ENCODE measurements around the gene ELK3. TPM values are rescaled to one million over a fixed set of nuclear protein-coding genes. Genes with fewer than 3 reads are reported as not detected.

ELK3 gene
- total RNA-seq, 1 experiment from 2014 or later: 0.45 TPM

GRCh38 chr12:96183734-96184370 is 10.3 kb upstream of the ELK3 start:
- no peak overlapping the region for H3K4me3 ChIP-seq (ENCODE audit: low read depth, low read length)
- H3K36me3 Mint-ChIP-seq (ENCODE audit: insufficient read depth, unreplicated experiment): no peaks in the 10 kb centered on the region
- H3K4me3 Mint-ChIP-seq (ENCODE audit: unreplicated experiment): no peak overlapping the region
- H3K9me3 ChIP-seq: no peaks in the 10 kb centered on the region
- H3K27me3 ChIP-seq (replicated peaks; ENCODE audit: control insufficient read depth, insufficient read depth, low read length): no peaks in the 10 kb centered on the region; the same call in 1 of the 2 replicates
- ChIA-PET POLR2A (no interaction called here), CTCF (no interaction called here)
- no peaks in the 10 kb centered on the region for H3K9me3 Mint-ChIP-seq (ENCODE audit: unreplicated experiment)
- H3K4me1 Mint-ChIP-seq (ENCODE audit: low read depth, unreplicated experiment): no peaks in the 10 kb centered on the region
- peaks cover 20% of the 10 kb centered on the region for H3K27me3 Mint-ChIP-seq (ENCODE audit: insufficient read depth, unreplicated experiment)
- intact Hi-C loops (cut with micrococcal nuclease; ENCODE audit: unreplicated experiment): no loop called here
- BruUV-seq (replicated peaks): no TSS peak
- no peaks in the 10 kb centered on the region for H3K4me1 ChIP-seq
- H3K36me3 ChIP-seq (ENCODE audit: control insufficient read depth, insufficient read depth, low read length): no peaks in the 10 kb centered on the region
- no peak overlapping the region for H3K27ac Mint-ChIP-seq (ENCODE audit: unreplicated experiment)
- DNase-seq: no peak
- TF ChIP-seq, protein P1, sequence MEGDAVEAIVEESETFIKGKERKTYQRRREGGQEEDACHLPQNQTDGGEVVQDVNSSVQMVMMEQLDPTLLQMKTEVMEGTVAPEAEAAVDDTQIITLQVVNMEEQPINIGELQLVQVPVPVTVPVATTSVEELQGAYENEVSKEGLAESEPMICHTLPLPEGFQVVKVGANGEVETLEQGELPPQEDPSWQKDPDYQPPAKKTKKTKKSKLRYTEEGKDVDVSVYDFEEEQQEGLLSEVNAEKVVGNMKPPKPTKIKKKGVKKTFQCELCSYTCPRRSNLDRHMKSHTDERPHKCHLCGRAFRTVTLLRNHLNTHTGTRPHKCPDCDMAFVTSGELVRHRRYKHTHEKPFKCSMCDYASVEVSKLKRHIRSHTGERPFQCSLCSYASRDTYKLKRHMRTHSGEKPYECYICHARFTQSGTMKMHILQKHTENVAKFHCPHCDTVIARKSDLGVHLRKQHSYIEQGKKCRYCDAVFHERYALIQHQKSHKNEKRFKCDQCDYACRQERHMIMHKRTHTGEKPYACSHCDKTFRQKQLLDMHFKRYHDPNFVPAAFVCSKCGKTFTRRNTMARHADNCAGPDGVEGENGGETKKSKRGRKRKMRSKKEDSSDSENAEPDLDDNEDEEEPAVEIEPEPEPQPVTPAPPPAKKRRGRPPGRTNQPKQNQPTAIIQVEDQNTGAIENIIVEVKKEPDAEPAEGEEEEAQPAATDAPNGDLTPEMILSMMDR (IDR thresholded peaks at IDR 0.05; ENCODE audit: insufficient read depth in 1 of 2, low read depth in 1 of 2, low read length in 1 of 2, severe bottlenecking in 1 of 2, unreplicated experiment in 1 of 2): no peak

GRCh38 chr12:96185914-96186313 is 8.3 kb upstream of the ELK3 start:
- H3K27me3 Mint-ChIP-seq (ENCODE audit: insufficient read depth, unreplicated experiment): peaks cover 27% of the 10 kb centered on the region
- no peaks in the 10 kb centered on the region for H3K4me1 ChIP-seq
- BruUV-seq (replicated peaks): no TSS peak

GRCh38 chr12:96186607-96187301 is 7.4 kb upstream of the ELK3 start:
- TF ChIP-seq, protein P1 (IDR thresholded peaks at IDR 0.05; ENCODE audit: insufficient read depth in 1 of 2, low read depth in 1 of 2, low read length in 1 of 2, severe bottlenecking in 1 of 2, unreplicated experiment in 1 of 2): no peak
- Histone ChIP-seq H3K4me1 (no peaks in the 10 kb centered on the region), H3K9me3 (no peaks in the 10 kb centered on the region), H3K36me3 (ENCODE audit: control insufficient read depth, insufficient read depth, low read length) (no peaks in the 10 kb centered on the region), H3K4me3 (ENCODE audit: low read depth, low read length) (no peak overlapping the region), H3K27me3 (replicated peaks; ENCODE audit: control insufficient read depth, insufficient read depth, low read length) (no peaks in the 10 kb centered on the region; the same call in 1 of the 2 replicates)
- H3K4me1 Mint-ChIP-seq (ENCODE audit: low read depth, unreplicated experiment): no peaks in the 10 kb centered on the region
- peaks cover 27% of the 10 kb centered on the region for H3K27me3 Mint-ChIP-seq (ENCODE audit: insufficient read depth, unreplicated experiment)
- no peaks in the 10 kb centered on the region for H3K9me3 Mint-ChIP-seq (ENCODE audit: unreplicated experiment)
- CTCF ChIA-PET: no interaction called here
- BruUV-seq (replicated peaks): no TSS peak
- H3K36me3 Mint-ChIP-seq (ENCODE audit: insufficient read depth, unreplicated experiment): no peaks in the 10 kb centered on the region
- no peak overlapping the region for H3K27ac Mint-ChIP-seq (ENCODE audit: unreplicated experiment)
- no peak for DNase-seq
- no peak overlapping the region for H3K4me3 Mint-ChIP-seq (ENCODE audit: unreplicated experiment)
- POLR2A ChIA-PET: no interaction called here
- intact Hi-C loops (cut with micrococcal nuclease; ENCODE audit: unreplicated experiment): no loop called here

More at GRCh38 chr12:96185914-96186313, 8.3 kb upstream of the ELK3 start:
- no peaks in the 10 kb centered on the region; the same call in 1 of the 2 replicates for H3K27me3 ChIP-seq (replicated peaks; ENCODE audit: control insufficient read depth, insufficient read depth, low read length)
- intact Hi-C loops (cut with micrococcal nuclease; ENCODE audit: unreplicated experiment): no loop called here
- no peak for DNase-seq
- no peaks in the 10 kb centered on the region for H3K9me3 ChIP-seq
- Mint-ChIP-seq H3K36me3 (ENCODE audit: insufficient read depth, unreplicated experiment) (no peaks in the 10 kb centered on the region), H3K4me3 (ENCODE audit: unreplicated experiment) (no peak overlapping the region), H3K9me3 (ENCODE audit: unreplicated experiment) (no peaks in the 10 kb centered on the region), H3K4me1 (ENCODE audit: low read depth, unreplicated experiment) (no peaks in the 10 kb centered on the region), H3K27ac (ENCODE audit: unreplicated experiment) (no peak overlapping the region)
- ChIA-PET POLR2A (no interaction called here), CTCF (no interaction called here)
- TF ChIP-seq, protein P1 (IDR thresholded peaks at IDR 0.05; ENCODE audit: insufficient read depth in 1 of 2, low read depth in 1 of 2, low read length in 1 of 2, severe bottlenecking in 1 of 2, unreplicated experiment in 1 of 2): no peak
- H3K4me3 ChIP-seq (ENCODE audit: low read depth, low read length): no peak overlapping the region
- H3K36me3 ChIP-seq (ENCODE audit: control insufficient read depth, insufficient read depth, low read length): no peaks in the 10 kb centered on the region

Measured in Caco-2 (cell line).